Activated B cell treated with CpG ODN at 0.5 μM for 24 hours (primary cell): Measurements from ENCODE around the gene RRAS2. TPM values are rescaled to one million over a fixed set of nuclear protein-coding genes. Genes with fewer than 3 reads are reported as not detected.

Source experiments
- ATAC-seq: fragments of 200-7000 bp; cut with Tn5 transposase; one replicate; pipeline ENCODE4 v1.10.0; 2021; ENCODE audit warnings: low read depth, mild to moderate bottlenecking, moderate library complexity
- CTCF ChIA-PET: fragments of 350-600 bp; sonication (Branson Sonifier 250); formaldehyde crosslinking; loops from one replicate; lab custom pipeline; 2021; ENCODE audit warnings: antibody characterized with exemption; lab: Charles Lee
- POLR2A ChIA-PET: fragments of 350-600 bp; sonication (Branson Sonifier 250); formaldehyde crosslinking; loops from one replicate; lab custom pipeline; 2021; ENCODE audit warnings: antibody characterized with exemption; lab: Charles Lee
- DNase-seq: peaks from one replicate; pipeline ENCODE4 v3.0.0; 2022
- H3K27ac Mint-ChIP-seq: one replicate; pipeline ENCODE4 v1.8.0; 2020; ENCODE audit warnings: mixed read lengths
- H3K27me3 Mint-ChIP-seq: one replicate; pipeline ENCODE4 v1.8.0; 2021; ENCODE audit warnings: mixed read lengths
- H3K36me3 Mint-ChIP-seq: one replicate; pipeline ENCODE4 v1.8.0; 2021; ENCODE audit warnings: low read depth, mixed read lengths
- H3K4me1 Mint-ChIP-seq: one replicate; pipeline ENCODE4 v1.8.0; 2021; ENCODE audit warnings: mixed read lengths
- H3K4me3 Mint-ChIP-seq: one replicate; pipeline ENCODE4 v1.8.0; 2020; ENCODE audit warnings: mild to moderate bottlenecking, mixed read lengths
- H3K9me3 Mint-ChIP-seq: one replicate; pipeline ENCODE4 v1.8.0; 2020; ENCODE audit warnings: mixed read lengths
- CTCF ChIP-seq: fragments of 200-600 bp; IDR thresholded peaks from one replicate; pipeline ENCODE4 v1.8.0; 2022; ENCODE audit warnings: antibody characterized with exemption, mild to moderate bottlenecking
- intact Hi-C: fragments of 100-400 bp; cut with micrococcal nuclease; formaldehyde crosslinking; loops from one replicate; pipeline ENCODE4 v1.15.1; 2024
- total RNA-seq: library from RNA; stranded (reverse); gene quantifications from 2 replicates; pipeline ENCODE4 v1.2.3, GENCODE V29; 2022

Gene RRAS2
- total RNA-seq, 1 donor from 2014 or later: 106 TPM

GRCh38 chr11:14366936-14367335 is 8.0 kb upstream of the RRAS2 start:
- Mint-ChIP-seq H3K4me1 (peaks cover 25% of the 10 kb centered on the region), H3K27ac (no peak overlapping the region), H3K4me3 (no peak overlapping the region), H3K36me3 (no peaks in the 10 kb centered on the region), H3K9me3 (no peaks in the 10 kb centered on the region), H3K27me3 (no peaks in the 10 kb centered on the region)
- ATAC-seq: no peak
- CTCF ChIA-PET: interaction anchor here (1.0 kb wide), 2 partner anchors 59 to 89 kb away, joined by 3 read pairs; no protein-coding TSS in a partner anchor
- intact Hi-C loops: no loop called here
- no peak for DNase-seq
- no peak for TF ChIP-seq CTCF
- POLR2A ChIA-PET: no interaction called here

GRCh38 chr11:14364322-14364721 is 5.3 kb upstream of the RRAS2 start:
- H3K27ac Mint-ChIP-seq: no peak overlapping the region
- ATAC-seq (no peak), DNase-seq (no peak)
- ChIA-PET POLR2A (no interaction called here), CTCF (no interaction called here)
- H3K4me3 Mint-ChIP-seq: no peak overlapping the region
- no peaks in the 10 kb centered on the region for H3K36me3 Mint-ChIP-seq
- H3K9me3 Mint-ChIP-seq: no peaks in the 10 kb centered on the region
- no peak for TF ChIP-seq CTCF
- H3K4me1 Mint-ChIP-seq: peaks cover 10% of the 10 kb centered on the region
- no peaks in the 10 kb centered on the region for H3K27me3 Mint-ChIP-seq
- intact Hi-C loops: no loop called here

- ATAC-seq (no peak), DNase-seq (no peak)
- intact Hi-C loops: no loop called here
- Mint-ChIP-seq H3K27ac (no peak overlapping the region), H3K36me3 (peaks cover 5% of the 10 kb centered on the region), H3K27me3 (no peaks in the 10 kb centered on the region), H3K4me3 (no peak overlapping the region), H3K9me3 (no peaks in the 10 kb centered on the region), H3K4me1 (peaks cover 10% of the 10 kb centered on the region)
- CTCF ChIA-PET: interaction anchor here (0.9 to 2.3 kb wide), 3 partner anchors 17 to 62 kb away, joined by 3 to 7 read pairs (median 3); no protein-coding TSS in a partner anchor
- POLR2A ChIA-PET: interaction anchor here (0.7 kb wide), 1 partner anchor 50 kb away, joined by 5 read pairs; no protein-coding TSS in a partner anchor
- no peak for TF ChIP-seq CTCF
These were observed 3.6 kb upstream of the RRAS2 start for GRCh38 chr11:14362611-14363010.

- Mint-ChIP-seq H3K27ac (no peak overlapping the region), H3K36me3 (peaks cover 8% of the 10 kb centered on the region), H3K27me3 (no peaks in the 10 kb centered on the region), H3K9me3 (no peaks in the 10 kb centered on the region), H3K4me3 (no peak overlapping the region), H3K4me1 (peaks cover 17% of the 10 kb centered on the region)
- ATAC-seq (no peak), DNase-seq (no peak)
- ChIA-PET POLR2A (interaction anchor here (0.7 kb wide), 1 partner anchor 50 kb away, joined by 5 read pairs; no protein-coding TSS in a partner anchor), CTCF (interaction anchor here (1.3 to 2.3 kb wide), 2 partner anchors 54 to 61 kb away, joined by 3 to 7 read pairs; no protein-coding TSS in a partner anchor)
- no peak for TF ChIP-seq CTCF
- intact Hi-C loops: no loop called here
These were observed 3.0 kb upstream of the RRAS2 start for GRCh38 chr11:14361951-14362350.

- peaks cover 27% of the 10 kb centered on the region for H3K4me1 Mint-ChIP-seq
- no peak for ATAC-seq
- TF ChIP-seq CTCF: no peak
- H3K4me3 Mint-ChIP-seq: no peak overlapping the region
- CTCF ChIA-PET: interaction anchor here (2.3 kb wide), 1 partner anchor 53 kb away, joined by 7 read pairs; no protein-coding TSS in a partner anchor
- no peaks in the 10 kb centered on the region for H3K9me3 Mint-ChIP-seq
- DNase-seq: no peak
- H3K36me3 Mint-ChIP-seq: peaks cover 13% of the 10 kb centered on the region
- H3K27ac Mint-ChIP-seq: no peak overlapping the region
- intact Hi-C loops: no loop called here
- POLR2A ChIA-PET: interaction anchor here (0.6 kb wide), 1 partner anchor 12 kb away, joined by 3 read pairs; no protein-coding TSS in a partner anchor
- no peaks in the 10 kb centered on the region for H3K27me3 Mint-ChIP-seq
These were observed 2.0 kb upstream of the RRAS2 start for GRCh38 chr11:14360976-14361375.
